GM18951 (cell line): ENCODE data around the gene C6orf52.
"Not testable (repeated sequence)": the region's sequence is repeated elsewhere in the genome, so short reads cannot be mapped to it uniquely, and the experiment has no call there.

ENCODE experiments used
- POLR2A ChIP-seq: IDR thresholded peaks from 4 replicates; pipeline ENCODE4 v1.6.1; 2011; ENCODE audit warnings: mild to moderate bottlenecking; ENCODE audit not compliant: insufficient read length, insufficient read depth; ENCODE audit errors: extremely low read depth
- in situ Hi-C: fragments of 300-500 bp; cut with MboI; formaldehyde crosslinking; loops from one replicate; pipeline ENCODE4 v1.12.0; 2022; ENCODE audit warnings: low sequenced_read_pairs, mixed read lengths, inconsistent platforms; ENCODE audit not compliant: unreplicated experiment

The C6orf52 gene

DNA sequence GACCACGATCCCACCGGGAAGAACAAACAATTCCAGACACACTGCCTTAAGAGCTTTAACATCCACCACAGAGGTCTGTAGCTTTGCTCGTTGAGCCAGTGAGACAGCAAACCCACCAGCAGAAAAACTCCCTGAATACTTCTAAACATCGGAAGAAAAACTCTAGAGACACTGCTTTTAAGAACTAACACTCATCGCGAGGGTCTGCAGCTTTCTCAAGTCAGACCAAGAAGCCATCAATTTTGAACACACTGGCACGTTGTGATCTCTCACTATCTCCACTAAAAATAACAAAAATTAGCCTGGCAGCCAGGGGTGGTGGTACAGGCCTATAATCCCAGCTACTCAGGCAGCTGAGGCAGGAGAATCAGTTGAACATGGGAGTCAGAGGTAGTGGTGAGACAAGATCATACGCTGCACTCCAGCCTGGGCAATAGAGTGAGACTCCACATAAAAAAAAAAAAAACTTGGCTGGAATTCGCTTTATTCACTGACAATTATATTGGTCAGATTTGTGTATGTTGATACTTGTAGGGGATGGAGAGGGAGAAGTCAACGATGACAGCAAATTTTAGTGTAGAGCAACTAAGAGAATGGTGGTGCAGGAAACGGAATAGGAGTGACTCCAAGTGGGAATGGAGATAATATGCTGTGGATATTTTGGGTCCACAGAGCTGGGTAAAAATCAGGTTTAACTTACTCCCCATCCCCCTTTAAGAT, 27.6 kb upstream of the C6orf52 start:
- no peak for TF ChIP-seq POLR2A

DNA sequence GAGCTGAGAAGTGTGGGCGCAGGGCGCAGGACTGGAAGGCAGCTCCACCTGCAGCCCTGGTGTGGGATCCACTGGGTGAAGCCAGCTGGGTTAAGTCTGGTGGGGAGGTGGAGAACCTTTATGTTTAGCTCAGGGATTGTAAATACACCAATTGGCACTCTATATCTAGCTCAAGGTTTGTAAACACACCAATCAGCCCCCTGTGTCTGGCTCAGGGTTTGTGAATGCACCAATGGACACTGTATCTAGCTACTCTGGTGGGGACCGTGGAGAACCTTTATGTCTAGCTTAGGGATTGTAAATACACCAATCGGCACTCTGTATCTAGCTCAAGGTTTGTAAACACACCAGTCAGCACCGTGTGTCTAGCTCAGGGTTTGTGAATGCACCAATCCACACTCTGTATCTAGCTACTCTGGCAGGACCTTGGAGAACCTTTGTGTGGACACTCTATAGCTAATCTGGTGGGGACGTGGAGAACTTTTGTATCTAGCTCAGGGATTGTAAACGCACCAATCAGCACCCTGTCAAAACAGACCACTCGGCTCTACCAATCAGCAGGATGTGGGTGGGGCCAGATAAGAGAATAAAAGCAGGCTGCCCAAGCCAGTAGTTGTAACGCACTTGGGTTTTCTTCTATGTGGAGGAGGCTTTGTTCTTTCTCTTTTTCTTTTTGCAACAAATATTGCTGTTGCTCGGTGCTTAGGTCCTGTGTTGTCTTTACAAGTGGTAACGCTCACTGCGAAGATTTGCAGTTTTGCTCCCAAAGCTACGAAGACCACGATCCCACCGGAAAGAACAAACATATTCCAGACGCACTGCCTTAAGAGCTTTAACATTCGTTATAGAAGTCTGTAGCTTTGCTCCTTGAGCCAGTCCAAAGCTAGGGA, 26.8 kb upstream of the C6orf52 start:
- in situ Hi-C loops = not testable (repeated sequence)

More for the DNA sequence above, 27.6 kb upstream of the C6orf52 start:
- in situ Hi-C loops = no loop called here

DNA sequence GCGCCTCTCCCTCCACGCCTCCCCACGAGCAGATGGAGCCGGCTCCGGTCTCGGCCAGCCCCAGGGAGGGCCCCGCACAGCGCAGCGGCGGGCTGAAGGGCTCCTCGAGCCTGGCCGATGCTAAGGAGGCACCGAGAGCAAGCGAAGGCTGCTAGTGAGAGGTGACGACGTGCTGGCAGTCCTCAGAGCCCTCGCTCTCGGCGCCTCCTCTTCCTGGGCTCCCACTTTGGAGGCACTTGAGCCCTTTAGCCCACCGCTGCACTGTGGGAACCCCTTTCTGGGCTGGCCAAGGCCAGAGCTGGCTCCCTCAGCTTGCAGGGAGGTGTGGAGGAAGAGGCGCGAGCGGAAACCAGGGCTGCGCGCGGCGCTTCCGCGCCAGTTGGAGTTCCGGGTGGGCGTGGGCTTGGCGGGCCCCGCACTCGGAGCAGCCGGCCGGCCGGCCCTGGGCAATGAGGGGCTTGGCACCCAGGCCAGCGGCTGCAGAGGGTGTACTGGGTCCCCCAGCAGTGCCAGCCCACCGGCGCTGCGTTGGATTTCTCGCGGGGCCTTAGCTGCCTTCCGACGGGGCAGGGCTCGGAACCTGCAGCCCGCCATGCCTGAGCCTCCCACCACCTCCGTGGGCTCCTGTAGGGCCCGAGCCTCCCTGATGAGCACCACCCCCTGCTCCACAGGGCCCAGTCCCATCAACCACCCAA, 26.0 kb upstream of the C6orf52 start:
- peak; percentile 68 for TF ChIP-seq POLR2A
- in situ Hi-C loops = no loop called here

DNA sequence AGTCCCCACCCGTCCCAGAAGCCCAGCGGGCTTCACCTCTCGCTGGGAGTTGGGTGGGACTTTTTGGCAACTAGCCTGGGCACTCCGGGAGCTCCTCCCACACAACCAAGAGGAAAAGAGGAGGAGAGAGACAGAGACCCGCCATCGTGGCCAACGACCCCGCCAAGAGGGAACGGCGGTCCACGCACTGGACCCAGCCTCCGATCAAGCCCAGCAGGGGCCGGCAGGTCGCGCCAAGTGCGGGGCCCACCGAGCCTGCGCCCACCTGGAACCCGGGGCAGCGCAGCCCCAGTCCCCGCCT, 25.5 kb upstream of the C6orf52 start:
- no peak for TF ChIP-seq POLR2A
- in situ Hi-C loops = no loop called here

DNA sequence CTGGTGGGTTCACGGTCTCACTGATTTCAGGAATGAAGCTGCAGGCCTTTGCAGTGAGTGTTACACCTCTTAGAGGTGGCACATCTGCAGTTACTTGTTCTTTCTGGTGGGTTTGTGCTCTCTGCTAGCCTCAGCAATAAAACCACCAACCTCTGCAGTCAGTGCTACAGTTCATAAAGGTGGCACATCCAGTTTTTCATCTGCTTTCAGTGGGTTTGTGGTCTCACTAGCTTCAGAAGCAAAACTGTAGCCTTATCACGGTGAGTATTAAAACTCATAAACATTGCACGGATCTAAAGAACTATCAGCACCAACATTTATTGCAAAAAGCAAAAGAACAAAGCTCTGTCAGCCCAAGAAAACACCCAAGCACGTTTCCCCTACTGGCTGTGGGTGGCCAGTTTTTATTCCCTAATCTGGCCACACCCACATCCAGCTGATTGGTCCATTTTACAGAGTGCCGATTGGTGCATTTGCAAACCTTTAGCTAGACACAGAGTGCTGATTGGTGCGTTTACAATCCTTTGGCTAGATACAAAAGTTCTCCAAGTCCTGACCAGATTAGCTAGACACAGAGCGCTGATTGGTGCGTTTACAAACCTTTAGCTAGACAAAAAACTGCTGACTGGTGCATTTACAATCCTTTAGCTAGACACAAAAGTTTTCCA, 25.0 kb upstream of the C6orf52 start:
- no peak for TF ChIP-seq POLR2A
- in situ Hi-C loops = no loop called here

DNA sequence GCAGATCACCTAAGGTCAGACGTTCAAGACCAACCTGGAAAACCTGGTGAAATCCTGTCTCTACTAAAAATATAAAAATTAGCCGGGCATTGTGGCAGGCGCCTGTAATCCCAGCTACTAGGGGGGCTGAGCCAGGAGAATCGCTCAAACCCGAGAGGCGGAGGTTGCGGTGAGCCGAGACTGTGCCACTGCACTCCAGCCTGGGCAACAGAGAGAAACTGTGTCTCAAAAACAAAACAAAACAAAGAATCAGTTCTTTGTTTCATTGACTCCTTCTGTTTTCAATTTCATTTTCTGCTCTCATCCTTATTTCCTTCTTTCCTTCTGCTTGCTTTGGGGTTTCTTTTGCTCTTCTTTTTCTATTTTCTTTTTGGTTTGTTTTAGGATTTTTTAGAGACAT, 19.5 kb upstream of the C6orf52 start:
- in situ Hi-C loops = no loop called here
- no peak for TF ChIP-seq POLR2A

DNA sequence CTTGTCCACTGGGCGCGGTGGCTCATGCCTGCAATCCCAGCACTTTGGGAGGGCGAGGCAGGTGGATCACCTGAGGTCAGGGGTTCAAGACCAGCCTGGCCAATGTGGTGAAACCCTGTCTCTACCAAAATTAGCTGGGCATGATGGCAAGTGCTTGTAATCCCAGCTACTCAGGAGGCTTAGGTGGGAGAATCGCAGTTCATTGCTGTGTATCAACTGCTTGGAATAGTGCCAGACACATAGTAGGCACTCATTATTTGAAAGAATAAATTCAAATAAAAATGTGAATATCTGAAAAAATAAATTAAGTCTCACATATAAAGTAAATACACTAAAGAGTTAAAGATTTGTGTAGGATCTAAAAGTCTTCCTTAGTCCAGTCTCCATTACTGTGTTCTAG, 2.2 kb upstream of the C6orf52 start:
- TF ChIP-seq POLR2A = no peak
- in situ Hi-C loops = no loop called here

DNA sequence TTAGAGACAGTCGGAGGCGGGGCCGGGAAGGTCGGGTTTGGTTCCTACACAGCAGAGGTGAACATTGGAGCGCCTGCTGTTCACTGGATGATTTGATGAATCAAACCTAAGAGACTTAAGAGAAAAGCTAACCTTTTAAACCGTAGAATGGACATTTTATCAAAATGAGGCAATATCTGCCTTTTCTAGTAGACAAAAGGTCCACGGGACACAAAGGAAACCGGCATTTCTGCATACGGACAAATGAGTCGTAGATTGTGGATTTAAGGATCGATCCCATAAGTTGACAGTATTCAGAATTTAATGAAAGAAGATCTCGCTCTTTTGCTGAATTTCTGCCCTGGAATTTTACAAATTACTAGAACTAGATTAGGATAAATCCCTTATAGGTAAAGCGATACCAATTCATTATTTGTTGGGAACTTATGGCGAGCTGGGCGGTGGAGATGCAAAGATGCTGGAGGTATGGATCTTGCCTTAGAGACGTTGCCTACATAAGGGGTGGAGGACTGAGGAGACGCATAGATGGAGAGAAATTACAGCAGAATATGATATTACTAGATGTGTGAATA, 756 bp upstream of the C6orf52 start:
- in situ Hi-C loops = no loop called here
- TF ChIP-seq POLR2A = no peak

DNA sequence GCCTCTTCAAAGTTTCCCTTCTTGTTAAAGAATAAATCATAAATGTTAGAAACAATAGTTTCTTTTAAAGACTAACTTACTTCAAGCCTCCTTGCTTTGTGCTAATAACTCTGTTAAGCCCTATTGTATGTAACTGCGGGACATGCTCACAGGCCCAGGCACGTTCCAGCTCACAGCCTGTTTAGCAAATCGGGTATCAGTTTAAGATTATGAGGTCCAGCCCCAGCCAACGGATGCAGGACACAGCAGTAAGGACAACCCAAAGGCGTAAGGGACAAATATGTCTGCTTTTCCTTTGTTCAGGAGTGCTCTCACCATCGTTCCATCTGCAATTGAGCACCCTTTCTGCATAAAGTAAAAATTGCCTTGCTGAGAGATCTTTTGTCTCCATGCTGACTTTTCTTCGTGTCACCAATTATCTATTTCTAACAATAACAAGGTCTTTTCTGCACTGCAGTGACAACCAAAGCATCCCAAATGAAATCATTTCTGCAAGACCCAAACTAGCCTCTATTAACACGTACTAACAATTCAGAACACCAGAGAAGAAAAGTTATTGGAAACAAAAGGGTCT, 1.4 kb downstream of the C6orf52 start:
- no peak for TF ChIP-seq POLR2A
- in situ Hi-C loops = no loop called here

DNA sequence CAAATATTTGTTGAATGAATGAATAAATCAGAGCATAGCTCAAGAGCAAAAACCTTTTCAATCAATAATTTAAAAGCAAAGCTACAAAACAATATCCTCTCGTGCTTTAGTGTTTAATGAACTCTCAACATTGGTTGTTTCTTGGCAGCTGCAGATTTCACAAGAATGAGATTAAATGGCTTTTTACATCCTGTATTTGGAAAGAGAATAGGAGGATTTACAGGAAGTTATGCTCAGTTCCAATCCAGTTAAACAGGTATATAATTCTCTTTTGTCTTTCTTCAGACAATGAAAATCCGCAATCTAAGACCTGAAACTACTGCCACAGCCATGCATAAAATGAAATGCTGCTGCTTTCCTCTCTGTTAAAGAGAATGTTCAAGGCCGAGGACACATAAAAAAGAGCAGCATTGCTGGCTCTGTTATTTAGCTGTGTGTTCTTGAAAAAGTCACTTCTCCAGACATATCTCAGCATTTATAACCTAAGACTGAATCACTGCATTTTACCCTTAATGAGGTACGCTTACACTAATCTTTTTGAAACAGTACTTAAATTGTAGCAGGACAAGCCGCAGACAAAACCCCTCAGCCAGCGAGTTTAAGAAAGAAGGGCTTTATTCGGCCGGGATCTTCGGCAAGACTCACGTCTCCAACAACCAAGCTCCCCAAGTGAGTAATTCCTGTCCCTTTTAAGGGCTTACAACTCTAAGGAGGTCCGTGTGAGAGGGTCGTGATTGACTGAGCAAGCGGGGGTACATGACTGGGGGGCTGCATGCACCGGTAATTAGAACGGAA, 3.6 kb downstream of the C6orf52 start:
- in situ Hi-C loops = no loop called here
- TF ChIP-seq POLR2A = no peak

DNA sequence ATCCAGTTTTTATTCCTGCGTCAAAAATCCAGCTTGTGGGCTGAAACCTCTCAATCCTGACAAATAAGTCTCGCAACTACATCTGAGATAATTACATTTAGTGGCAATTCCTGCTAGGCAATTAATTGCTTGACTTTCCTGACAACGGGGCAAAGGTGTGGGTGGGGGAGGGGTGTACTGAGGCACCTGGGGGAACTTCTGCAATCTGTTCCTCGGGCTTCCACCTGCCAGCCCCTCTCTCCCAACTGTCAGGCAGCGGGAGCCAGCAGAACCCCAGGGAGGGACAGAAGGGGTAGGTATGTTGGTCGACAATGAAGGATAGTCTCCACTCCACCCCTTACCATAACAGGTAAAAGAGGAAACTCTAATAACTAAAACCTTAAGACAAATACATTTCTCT, 6.8 kb downstream of the C6orf52 start:
- TF ChIP-seq POLR2A = no peak
- in situ Hi-C loops = no loop called here

DNA sequence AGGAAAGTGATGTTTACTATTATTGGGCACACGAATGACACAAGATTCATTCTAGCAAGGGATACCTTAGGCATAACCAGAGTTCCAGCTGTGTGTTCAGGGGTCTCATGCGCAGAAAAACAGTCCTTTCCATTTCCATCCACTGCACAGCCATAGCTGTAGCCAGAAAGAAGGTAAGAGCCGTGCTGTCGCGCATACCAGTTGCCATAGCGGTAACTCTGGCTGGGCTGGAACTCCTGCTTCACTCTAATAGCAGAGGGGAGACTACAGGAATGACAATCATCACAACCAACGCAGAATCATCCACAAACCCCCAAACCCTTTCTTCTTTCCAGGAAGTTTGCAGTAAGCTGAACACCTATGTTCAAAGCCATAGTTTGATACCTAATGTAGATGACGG, 7.5 kb downstream of the C6orf52 start:
- in situ Hi-C loops = no loop called here

More for the DNA sequence above, 7.5 kb downstream of the C6orf52 start:
- TF ChIP-seq POLR2A = no peak
